IMR-90 (cell line): Measurements from ENCODE around the gene RAD51B. TPM values are rescaled to one million over a fixed set of nuclear protein-coding genes. Genes with fewer than 3 reads are reported as not detected.

Experiments used
- ATAC-seq: fragments of 200-7000 bp; cut with Tn5 transposase; 2 replicates; pipeline ENCODE4 v1.9.1; 2020; ENCODE audit warnings: low read depth, mild to moderate bottlenecking, moderate library complexity
- BruUV-seq: library from RNA; stranded (reverse); fragments of 400-500 nt; replicated peaks from 2 replicates; lab custom pipeline; 2021; lab: Mats Ljungman, UMichigan
- CTCF ChIA-PET: fragments of 300-600 bp; formaldehyde crosslinking; extraction: SDS; loops from one replicate; lab custom pipeline; 2021; ENCODE audit warnings: antibody characterized with exemption; lab: Yijun Ruan, JAX
- POLR2A ChIA-PET: fragments of 300-600 bp; sonication (Branson Sonifier 250); formaldehyde crosslinking; loops from one replicate; lab custom pipeline; 2022; ENCODE audit warnings: antibody characterized with exemption; ENCODE audit not compliant: unreplicated experiment; lab: Charles Lee
- DNase-seq: peaks from one replicate; pipeline ENCODE4 v3.0.0; 2013
- H2AFZ ChIP-seq: replicated peaks from 2 replicates; pipeline ENCODE3; 2013; ENCODE audit warnings: low read length, mild to moderate bottlenecking; ENCODE audit not compliant: poor library complexity
- H2AK5ac ChIP-seq: 2 replicates; pipeline ENCODE4 v1.6.1; 2013; ENCODE audit warnings: low read depth, low read length, inconsistent platforms
- H2AK9ac ChIP-seq: replicated peaks from 2 replicates; pipeline ENCODE3; 2013; ENCODE audit warnings: mild to moderate bottlenecking, low read depth, low read length, moderate library complexity; ENCODE audit not compliant: poor library complexity
- H2BK120ac ChIP-seq: 2 replicates; pipeline ENCODE4 v1.6.1; 2013; ENCODE audit warnings: low read depth, low read length, inconsistent platforms
- H2BK15ac ChIP-seq: 3 replicates; pipeline ENCODE4 v1.6.1; 2013; ENCODE audit warnings: low read depth, low read length, inconsistent platforms
- H2BK20ac ChIP-seq: 2 replicates; pipeline ENCODE4 v1.6.1; 2013; ENCODE audit warnings: low read depth, mild to moderate bottlenecking, inconsistent platforms, low read length, moderate library complexity
- H2BK5ac ChIP-seq: 2 replicates; pipeline ENCODE4 v1.6.1; 2013; ENCODE audit warnings: mild to moderate bottlenecking, low read depth, low read length, inconsistent platforms; ENCODE audit not compliant: poor library complexity, severe bottlenecking
- H3K14ac ChIP-seq: replicated peaks from 2 replicates; pipeline ENCODE4 v1.6.1; 2013; ENCODE audit warnings: low read depth, low read length, inconsistent platforms
- H3K18ac ChIP-seq: 2 replicates; pipeline ENCODE4 v1.6.1; 2013; ENCODE audit warnings: low read depth, low read length, control low read depth
- H3K23ac ChIP-seq: 2 replicates; pipeline ENCODE4 v1.6.1; 2013; ENCODE audit warnings: low read depth, low read length, inconsistent platforms
- H3K27ac ChIP-seq: 2 replicates; pipeline ENCODE4 v1.5.1; 2013; ENCODE audit warnings: mild to moderate bottlenecking, control low read depth, low read length; ENCODE audit not compliant: insufficient read depth
- H3K27me3 ChIP-seq: 2 replicates; pipeline ENCODE4 v1.6.1; 2013; ENCODE audit warnings: low read length; ENCODE audit not compliant: control insufficient read depth, insufficient read depth
- H3K36me3 ChIP-seq: 2 replicates; pipeline ENCODE4 v1.6.1; 2013; ENCODE audit warnings: low read length, mixed read lengths; ENCODE audit not compliant: control insufficient read depth, insufficient read depth
- H3K4ac ChIP-seq: 2 replicates; pipeline ENCODE4 v1.6.1; 2013; ENCODE audit warnings: low read depth, low read length, inconsistent platforms
- H3K4me1 ChIP-seq: 2 replicates; pipeline ENCODE4 v1.6.1; 2013; ENCODE audit warnings: low read length, mixed read lengths; ENCODE audit not compliant: control insufficient read depth, insufficient read depth
- H3K4me2 ChIP-seq: 2 replicates; pipeline ENCODE4 v1.6.1; 2013; ENCODE audit warnings: low read depth, mild to moderate bottlenecking, control low read depth, low read length, moderate library complexity
- H3K4me3 ChIP-seq: 2 replicates; pipeline ENCODE4 v1.5.1; 2013; ENCODE audit warnings: low read depth, mild to moderate bottlenecking, control low read depth, low read length, moderate library complexity; ENCODE audit not compliant: insufficient read depth
- H3K56ac ChIP-seq: 2 replicates; pipeline ENCODE4 v1.6.1; 2013; ENCODE audit warnings: low read length, inconsistent platforms; ENCODE audit not compliant: insufficient read depth; ENCODE audit errors: extremely low read depth
- H3K79me1 ChIP-seq, 2 experiments: 2 replicates each; pipeline ENCODE4 v1.6.1; 2013; ENCODE audit warnings: low read length in 2 of 2, inconsistent platforms in 1 of 2, low read depth in 1 of 2
- H3K9ac ChIP-seq: 2 replicates; pipeline ENCODE4 v1.6.1; 2013; ENCODE audit warnings: low read depth, low read length, control low read depth
- H3K9me1 ChIP-seq: 2 replicates; pipeline ENCODE4 v1.6.1; 2013; ENCODE audit warnings: low read length, inconsistent platforms; ENCODE audit not compliant: insufficient read depth
- H3K9me3 ChIP-seq: 2 replicates; pipeline ENCODE4 v1.6.1; 2013; ENCODE audit warnings: low read length; ENCODE audit not compliant: control insufficient read depth, insufficient read depth
- H4K20me1 ChIP-seq: 2 replicates; pipeline ENCODE4 v1.6.1; 2013; ENCODE audit warnings: low read length, inconsistent platforms; ENCODE audit not compliant: insufficient read depth
- H4K5ac ChIP-seq: 2 replicates; pipeline ENCODE4 v1.6.1; 2013; ENCODE audit warnings: mild to moderate bottlenecking, low read depth, low read length, control low read depth
- H4K8ac ChIP-seq, 2 experiments: 2 replicates each; pipeline ENCODE4 v1.6.1; 2013; ENCODE audit warnings: low read depth in 2 of 2, low read length in 2 of 2, control low read depth in 1 of 2, inconsistent platforms in 1 of 2
- H4K91ac ChIP-seq: 2 replicates; pipeline ENCODE4 v1.6.1; 2013; ENCODE audit warnings: low read depth, low read length, inconsistent platforms; ENCODE audit not compliant: insufficient read depth
- ELK1 ChIP-seq: fragments of 150-350 bp; IDR thresholded peaks from 2 replicates; pipeline ENCODE4 v1.6.1; 2016; ENCODE audit warnings: low read depth, mild to moderate bottlenecking, low read length, moderate library complexity, borderline replicate concordance
- FOS ChIP-seq: fragments of 150-350 bp; IDR thresholded peaks from 2 replicates; pipeline ENCODE4 v1.6.1; 2016; ENCODE audit warnings: low read depth, low read length
- MAFK ChIP-seq: IDR thresholded peaks from 2 replicates; pipeline ENCODE4 v1.6.1; 2012; ENCODE audit warnings: low read depth, low read length, improper control_type of control experiment
- RAD21 ChIP-seq: IDR thresholded peaks from 2 replicates; pipeline ENCODE4 v1.6.1; 2012; ENCODE audit warnings: low read length, improper control_type of control experiment
- WGBS, 2 experiments: methylation state at CpG; one replicate each; pipeline versions ENCODE4 v1.1.5 to v1.1.7; 2013; ENCODE audit warnings: missing lambda C conversion rate in 2 of 2; ENCODE audit not compliant: insufficient read length in 1 of 2; ENCODE audit errors: extremely low coverage in 2 of 2; 5-methylcytosine and 5-hydroxymethylcytosine counted together
- dilution Hi-C: fragments of 300-500 bp; cut with HindIII; formaldehyde crosslinking; loops from one replicate; pipeline ENCODE4 v1.14.3; 2018; ENCODE audit warnings: low sequenced_read_pairs; ENCODE audit not compliant: unreplicated experiment
- in situ Hi-C: fragments of 300-500 bp; cut with MboI; formaldehyde crosslinking; loops from 3 replicates; pipeline ENCODE4 v1.14.3; 2019; ENCODE audit warnings: low sequenced_read_pairs, inconsistent platforms, mixed read lengths
- intact Hi-C: fragments of 100-400 bp; cut with micrococcal nuclease; formaldehyde crosslinking; loops from 2 replicates; pipeline ENCODE4 v1.10.0; 2022
- polyA plus RNA-seq, 3 experiments: library from polyadenylated mRNA; depleted of rRNA; stranded (reverse); fragments of >200 nt; gene quantifications; 2 replicates each; pipeline ENCODE4 v1.2.3, GENCODE V29; 2012; ENCODE audit warnings: low replicate concordance in 1 of 3
- total RNA-seq: library from RNA; depleted of rRNA; stranded (reverse); fragments of >200 nt; gene quantifications from 2 replicates; pipeline ENCODE4 v1.2.3, GENCODE V29; 2012

RAD51B gene
- total and polyA plus RNA-seq, 2 of the 4 experiments (the other 2 are of a cell fraction): 5.1 to 18.8 TPM

GRCh38 chr14:67999705-68000384 is 180.3 kb downstream of the RAD51B start:
- intact Hi-C loops (loop anchor here (1.0 kb wide), 1 partner anchor 35 kb away; no protein-coding TSS in a partner anchor), dilution Hi-C loops (no loop called here), in situ Hi-C loops (no loop called here)
- no CpG with 5 or more reads among the region's 5 CpGs for WGBS, 2 experiments
- Histone ChIP-seq H3K18ac (peak overlapping the region; percentile 96), H4K8ac (peak overlapping the region in 1 of 2 experiments; percentile 66; a peak in 2 of 4 replicates), H3K14ac (peak overlapping the region; percentile 77), H4K20me1 (no peaks in the 10 kb centered on the region), H2AK9ac (no peak overlapping the region), H3K4ac (peak overlapping the region; percentile 81; the same call in 1 of the 2 replicates), H3K36me3 (no peaks in the 10 kb centered on the region), H3K79me1 (no peaks in the 10 kb centered on the region; a peak in 1 of 4 replicates), H3K4me2 (peak overlapping the region; percentile 97), H3K9me3 (no peaks in the 10 kb centered on the region), H2BK15ac (peak overlapping the region; percentile 37; the same call in 1 of the 3 replicates), H4K91ac (peak overlapping the region; percentile 64), H4K5ac (peak overlapping the region; percentile 52; the same call in 1 of the 2 replicates), H3K4me1 (peaks cover 4% of the 10 kb centered on the region; the same call in 1 of the 2 replicates), H3K9me1 (peaks cover 2% of the 10 kb centered on the region; the same call in 1 of the 2 replicates), H3K27me3 (no peaks in the 10 kb centered on the region), H2AFZ (no peak overlapping the region), H3K23ac (peak overlapping the region; percentile 29; the same call in 1 of the 2 replicates), H3K9ac (no peak overlapping the region), H2AK5ac (no peak overlapping the region), H3K4me3 (no peak overlapping the region), H3K56ac (peak overlapping the region; percentile 59; the same call in 1 of the 2 replicates), H2BK5ac (peak overlapping the region; percentile 76), H2BK20ac (peak overlapping the region; percentile 90), H3K27ac (peak overlapping the region; percentile 70), H2BK120ac (peak overlapping the region; percentile 88)
- TF ChIP-seq FOS: peak; percentile 30; the same call in 1 of the 2 replicates
- TF ChIP-seq MAFK: peak; percentile 66
- TF ChIP-seq RAD21: 0 out of 2 replicates have a peak, but pooled peaks have one; percentile 2
- TF ChIP-seq ELK1: no peak
- ATAC-seq (peak; percentile 95), DNase-seq (peak; percentile 86)
- BruUV-seq: no TSS peak
- CTCF ChIA-PET: no interaction called here
- POLR2A ChIA-PET: no interaction called here
